GM12874 (cell line): ENCODE data around the gene KCND2.

Source experiments
- TF ChIP-seq, protein P1 (sequence below): IDR thresholded peaks from 2 replicates; pipeline ENCODE4 v1.5.1; 2011; ENCODE audit warnings: low read depth, mild to moderate bottlenecking, control low read depth, low read length, moderate library complexity; ENCODE audit not compliant: insufficient read depth

KCND2 gene

DNA sequence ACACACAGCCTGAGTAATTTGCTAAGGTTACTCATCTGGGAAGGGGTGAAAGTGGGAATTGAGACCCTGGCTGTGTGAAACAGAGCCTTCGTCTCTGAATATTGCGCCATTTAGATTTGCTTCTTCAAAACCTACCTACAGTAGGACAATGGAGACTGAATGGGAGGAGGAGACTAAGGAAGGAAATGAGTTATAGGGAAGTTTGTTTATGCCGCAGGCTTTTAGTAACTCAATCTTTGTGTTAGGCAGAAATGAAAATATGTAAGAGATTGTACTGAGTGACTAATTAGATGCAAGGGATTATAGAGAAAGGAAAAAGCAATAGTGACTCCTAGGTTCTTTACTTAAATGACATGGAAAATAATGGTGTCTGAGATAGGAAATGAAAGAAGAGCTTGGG lies 80.2 kb downstream of the KCND2 start:
- TF ChIP-seq, protein P1, sequence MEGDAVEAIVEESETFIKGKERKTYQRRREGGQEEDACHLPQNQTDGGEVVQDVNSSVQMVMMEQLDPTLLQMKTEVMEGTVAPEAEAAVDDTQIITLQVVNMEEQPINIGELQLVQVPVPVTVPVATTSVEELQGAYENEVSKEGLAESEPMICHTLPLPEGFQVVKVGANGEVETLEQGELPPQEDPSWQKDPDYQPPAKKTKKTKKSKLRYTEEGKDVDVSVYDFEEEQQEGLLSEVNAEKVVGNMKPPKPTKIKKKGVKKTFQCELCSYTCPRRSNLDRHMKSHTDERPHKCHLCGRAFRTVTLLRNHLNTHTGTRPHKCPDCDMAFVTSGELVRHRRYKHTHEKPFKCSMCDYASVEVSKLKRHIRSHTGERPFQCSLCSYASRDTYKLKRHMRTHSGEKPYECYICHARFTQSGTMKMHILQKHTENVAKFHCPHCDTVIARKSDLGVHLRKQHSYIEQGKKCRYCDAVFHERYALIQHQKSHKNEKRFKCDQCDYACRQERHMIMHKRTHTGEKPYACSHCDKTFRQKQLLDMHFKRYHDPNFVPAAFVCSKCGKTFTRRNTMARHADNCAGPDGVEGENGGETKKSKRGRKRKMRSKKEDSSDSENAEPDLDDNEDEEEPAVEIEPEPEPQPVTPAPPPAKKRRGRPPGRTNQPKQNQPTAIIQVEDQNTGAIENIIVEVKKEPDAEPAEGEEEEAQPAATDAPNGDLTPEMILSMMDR, result no peak

DNA sequence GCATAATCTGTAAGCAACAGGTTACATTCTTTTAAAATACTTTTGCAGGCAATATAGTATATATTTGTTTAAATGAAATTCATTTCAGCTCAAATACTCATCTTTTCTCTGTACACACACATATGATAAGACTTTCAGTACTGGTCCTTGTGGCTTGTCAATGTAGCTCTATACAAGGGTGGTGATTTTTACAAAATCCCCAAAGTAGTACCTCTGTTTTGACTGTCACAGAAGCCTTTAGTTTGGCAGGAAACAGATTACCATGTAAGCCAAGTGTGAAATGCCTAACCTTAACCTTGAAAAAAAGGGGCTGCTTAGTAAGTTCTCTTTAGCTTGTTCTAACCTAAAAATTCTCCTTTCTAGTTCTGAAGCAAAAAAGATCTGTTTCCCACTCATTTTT lies 87.9 kb downstream of the KCND2 start:
- TF ChIP-seq, protein P1, result no peak

DNA sequence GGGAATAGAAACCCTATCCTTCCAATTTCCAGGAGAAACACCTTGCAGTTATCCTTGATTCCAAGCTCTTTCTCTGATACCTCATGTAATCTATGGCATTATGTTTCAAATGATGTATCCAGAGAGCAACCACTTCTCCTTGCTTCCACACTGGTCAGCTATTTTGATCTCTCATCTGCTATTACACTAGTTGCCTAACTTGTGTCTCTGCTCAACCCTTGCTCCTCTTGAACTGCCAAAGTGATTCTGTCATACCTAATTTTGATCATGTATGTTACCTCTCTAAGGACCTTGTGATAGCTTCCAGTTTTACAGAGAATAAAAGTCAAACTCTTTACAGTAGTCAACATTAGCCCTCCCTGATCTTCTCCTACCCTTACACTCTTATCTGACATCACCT lies 90.4 kb downstream of the KCND2 start:
- TF ChIP-seq, protein P1, result no peak

DNA sequence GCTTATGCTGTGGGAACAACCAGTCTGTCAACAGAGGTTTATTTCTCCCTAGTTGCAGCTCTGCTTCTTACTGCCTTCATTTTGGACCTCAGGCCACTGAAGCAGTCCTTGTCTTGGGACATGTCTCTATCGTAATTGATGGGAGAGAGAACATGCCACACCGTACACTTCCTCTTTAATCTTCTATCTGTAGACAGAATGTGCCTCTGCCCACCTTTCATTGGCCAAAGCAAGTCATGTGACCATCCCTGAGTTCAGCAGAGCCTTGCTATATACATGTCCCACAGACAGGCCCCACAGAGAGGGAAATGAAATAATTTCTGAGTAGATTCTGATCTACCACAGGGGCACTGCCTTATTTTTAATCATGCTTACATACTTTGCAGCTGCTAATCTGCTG lies 98.0 kb downstream of the KCND2 start:
- TF ChIP-seq, protein P1, result no peak

DNA sequence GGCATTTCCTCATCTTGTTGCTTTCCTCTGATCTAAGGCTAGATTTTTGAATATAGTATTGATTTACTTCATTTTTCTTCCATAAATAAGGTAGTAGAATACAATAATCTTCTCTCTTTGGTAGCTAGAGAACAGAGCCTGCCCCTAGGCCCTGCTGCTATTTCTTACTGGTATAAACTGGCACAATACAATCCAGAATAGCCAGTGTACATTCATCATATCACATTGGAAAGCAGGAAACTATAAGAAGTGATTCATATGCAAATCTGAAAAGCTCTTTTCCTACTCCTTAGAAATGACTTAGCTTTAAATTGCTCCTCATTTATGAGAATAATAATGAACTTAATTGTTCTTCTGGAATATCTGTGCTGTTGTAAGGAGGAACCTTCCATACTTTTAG lies 100.2 kb downstream of the KCND2 start:
- TF ChIP-seq, protein P1, result no peak

DNA sequence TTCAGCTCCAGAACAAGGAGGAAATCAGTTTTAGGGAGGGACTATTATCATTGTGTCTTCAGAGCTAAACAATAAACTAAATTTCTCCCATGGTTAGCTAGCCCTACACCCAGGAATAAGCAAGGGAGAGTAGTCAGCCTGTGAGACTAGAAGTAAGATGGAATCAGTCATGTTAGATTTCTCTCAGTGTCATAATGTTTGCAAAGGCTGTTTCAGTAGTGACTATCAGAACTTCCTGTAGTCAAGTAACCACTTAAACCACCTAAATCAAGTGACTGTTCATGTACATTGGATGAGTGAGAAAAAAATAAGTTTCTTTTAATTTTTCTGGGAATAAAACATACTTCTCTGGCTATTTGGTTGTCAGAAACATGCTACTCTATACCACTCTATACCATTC lies 121.6 kb downstream of the KCND2 start:
- TF ChIP-seq, protein P1, result no peak

DNA sequence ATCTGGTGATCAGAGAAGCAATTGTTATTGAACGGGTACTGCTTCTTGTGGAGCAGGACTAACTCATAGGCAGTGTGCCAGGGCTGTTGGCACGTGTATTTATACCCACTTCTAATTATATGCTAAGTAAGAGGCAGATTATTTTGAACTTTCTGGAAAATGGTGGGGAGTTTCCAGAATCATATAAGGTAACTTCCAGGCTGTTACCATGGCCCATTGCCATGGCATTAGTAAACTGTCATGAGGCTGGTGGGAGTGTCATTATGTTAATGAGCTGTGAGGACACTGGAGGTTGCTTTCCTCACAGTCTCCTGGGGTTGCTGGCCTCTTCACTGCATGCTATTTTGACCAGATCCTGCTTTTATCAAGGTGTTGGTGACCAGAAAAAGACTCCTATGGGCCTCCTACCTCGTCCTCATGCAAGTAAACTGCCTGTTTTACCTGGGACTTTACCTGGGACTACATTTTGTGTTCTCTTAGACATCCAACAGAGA lies 122.6 kb downstream of the KCND2 start:
- TF ChIP-seq, protein P1, result no peak
